Trophoblast cell (in vitro differentiated cells and primary cell): ENCODE results near the gene PRSS1.
"Not testable (repeated sequence)": the region's sequence is repeated elsewhere in the genome, so short reads cannot be mapped to it uniquely, and the experiment has no call there.

Experiments
- DNase-seq, 2 donors: peaks; one replicate each; pipeline ENCODE4 v3.0.0-alpha.2; 2016
- H2AFZ ChIP-seq: 2 replicates; pipeline ENCODE4 v1.6.1; 2013; ENCODE audit warnings: low read length, moderate library complexity, mild to moderate bottlenecking; ENCODE audit not compliant: insufficient read depth, poor library complexity
- H2AK5ac ChIP-seq: 2 replicates; pipeline ENCODE4 v1.6.1; 2013; ENCODE audit warnings: mild to moderate bottlenecking, low read length
- H2BK120ac ChIP-seq: 2 replicates; pipeline ENCODE4 v1.6.1; 2013; ENCODE audit warnings: low read length, mild to moderate bottlenecking, moderate library complexity; ENCODE audit not compliant: insufficient read depth, poor library complexity
- H2BK12ac ChIP-seq: 2 replicates; pipeline ENCODE4 v1.6.1; 2013; ENCODE audit warnings: mild to moderate bottlenecking, low read length, moderate library complexity
- H2BK5ac ChIP-seq: 2 replicates; pipeline ENCODE4 v1.6.1; 2013; ENCODE audit warnings: low read length, low read depth, moderate library complexity, mild to moderate bottlenecking; ENCODE audit not compliant: poor library complexity
- H3K14ac ChIP-seq: 2 replicates; pipeline ENCODE4 v1.6.1; 2013; ENCODE audit warnings: mild to moderate bottlenecking, low read length
- H3K18ac ChIP-seq: 2 replicates; pipeline ENCODE4 v1.6.1; 2013; ENCODE audit warnings: mild to moderate bottlenecking, low read length
- H3K23ac ChIP-seq: 2 replicates; pipeline ENCODE4 v1.6.1; 2013; ENCODE audit warnings: low read length
- H3K27ac ChIP-seq: 2 replicates; pipeline ENCODE4 v1.5.1; 2013; ENCODE audit warnings: low read depth, mild to moderate bottlenecking, inconsistent platforms, low read length, moderate library complexity
- H3K27me3 ChIP-seq: 2 replicates; pipeline ENCODE4 v1.6.1; 2013; ENCODE audit warnings: inconsistent platforms, mild to moderate bottlenecking, low read length, moderate library complexity; ENCODE audit not compliant: insufficient read depth
- H3K36me3 ChIP-seq, 2 experiments: 1 replicate in 1 of 2; 2 replicates in 1 of 2; pipeline ENCODE4 v1.6.1; 2013; ENCODE audit warnings: low read length in 2 of 2, mild to moderate bottlenecking in 2 of 2, moderate library complexity in 1 of 2; ENCODE audit not compliant: insufficient read depth in 2 of 2, control insufficient read depth in 1 of 2
- H3K4ac ChIP-seq: 2 replicates; pipeline ENCODE4 v1.6.1; 2013; ENCODE audit warnings: low read depth, mild to moderate bottlenecking, low read length, moderate library complexity
- H3K4me1 ChIP-seq, 2 experiments: 1 replicate in 1 of 2; 2 replicates in 1 of 2; pipeline ENCODE4 v1.6.1; 2013; ENCODE audit warnings: low read length in 2 of 2, mild to moderate bottlenecking in 2 of 2, moderate library complexity in 1 of 2; ENCODE audit not compliant: insufficient read depth in 2 of 2, control insufficient read depth in 1 of 2
- H3K4me2 ChIP-seq: 2 replicates; pipeline ENCODE4 v1.6.1; 2013; ENCODE audit warnings: inconsistent platforms, mild to moderate bottlenecking, low read length, moderate library complexity
- H3K4me3 ChIP-seq: 2 replicates; pipeline ENCODE4 v1.5.1; 2013; ENCODE audit warnings: mild to moderate bottlenecking, low read depth, low read length, inconsistent platforms
- H3K79me1 ChIP-seq: one replicate; pipeline ENCODE4 v1.6.1; 2013; ENCODE audit warnings: low read length
- H3K79me2 ChIP-seq: 2 replicates; pipeline ENCODE4 v1.6.1; 2013; ENCODE audit warnings: low read length, mild to moderate bottlenecking; ENCODE audit not compliant: control insufficient read depth, insufficient read depth, poor library complexity
- H3K9ac ChIP-seq: 2 replicates; pipeline ENCODE4 v1.6.1; 2013; ENCODE audit warnings: mild to moderate bottlenecking, low read length
- H3K9me3 ChIP-seq: 2 replicates; pipeline ENCODE4 v1.6.1; 2013; ENCODE audit warnings: low read depth, mild to moderate bottlenecking, control low read depth, inconsistent platforms, low read length; ENCODE audit not compliant: insufficient read depth
- H4K12ac ChIP-seq: 2 replicates; pipeline ENCODE4 v1.6.1; 2013; ENCODE audit warnings: low read depth, mild to moderate bottlenecking, low read length, moderate library complexity
- H4K8ac ChIP-seq: 2 replicates; pipeline ENCODE4 v1.6.1; 2013; ENCODE audit warnings: low read depth, mild to moderate bottlenecking, low read length, moderate library complexity
- H4K91ac ChIP-seq: one replicate; pipeline ENCODE4 v1.6.1; 2013; ENCODE audit warnings: low read depth, mild to moderate bottlenecking, low read length, moderate library complexity
- WGBS: extraction: QIAGEN DNeasy Blood & Tissue Kit; methylation state at CpG from one replicate; pipeline ENCODE4 v1.1.7; 2013; ENCODE audit warnings: missing lambda C conversion rate; ENCODE audit not compliant: insufficient read length, insufficient coverage; ENCODE audit errors: extremely low coverage; 5-methylcytosine and 5-hydroxymethylcytosine counted together

The PRSS1 gene

DNA sequence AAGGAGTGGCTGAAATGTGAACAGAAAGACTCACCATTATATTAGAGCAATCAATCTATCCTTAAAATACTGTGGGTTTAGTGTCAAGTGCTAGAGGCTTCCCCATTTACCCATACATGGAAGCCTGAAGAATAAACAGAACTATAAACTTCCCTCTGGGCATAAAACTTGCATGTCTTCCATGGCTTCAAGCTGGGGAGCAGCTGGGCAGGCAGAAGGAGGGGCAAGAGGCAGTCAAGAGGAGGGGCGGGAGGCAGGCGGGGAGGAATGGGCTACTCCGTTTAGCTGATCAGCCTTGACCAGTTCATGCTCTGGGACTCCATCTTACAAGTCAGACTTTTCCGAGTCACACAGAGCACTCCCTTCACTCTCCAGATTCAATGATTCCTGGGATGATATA is 3.5 kb upstream of the PRSS1 start:
- Histone ChIP-seq H3K36me3 (no peaks in the 10 kb centered on the region), H3K14ac (no peak overlapping the region), H4K91ac (no peak overlapping the region), H3K18ac (no peak overlapping the region), H3K9me3 (peaks cover 5% of the 10 kb centered on the region), H3K4me2 (no peak overlapping the region), H3K79me1 (no peaks in the 10 kb centered on the region), H3K9ac (no peak overlapping the region), H3K4me1 (no peaks in the 10 kb centered on the region), H4K8ac (no peak overlapping the region), H3K23ac (no peak overlapping the region), H2BK120ac (no peak overlapping the region), H2AK5ac (no peak overlapping the region), H3K27me3 (no peaks in the 10 kb centered on the region), H3K4ac (no peak overlapping the region), H3K4me3 (no peak overlapping the region), H2BK12ac (no peak overlapping the region), H3K27ac (no peak overlapping the region), H2AFZ (no peak overlapping the region), H3K79me2 (no peaks in the 10 kb centered on the region), H2BK5ac (no peak overlapping the region), H4K12ac (no peak overlapping the region)
- no CpG with 5 or more reads among the region's 4 CpGs for WGBS
- no peak for DNase-seq

DNA sequence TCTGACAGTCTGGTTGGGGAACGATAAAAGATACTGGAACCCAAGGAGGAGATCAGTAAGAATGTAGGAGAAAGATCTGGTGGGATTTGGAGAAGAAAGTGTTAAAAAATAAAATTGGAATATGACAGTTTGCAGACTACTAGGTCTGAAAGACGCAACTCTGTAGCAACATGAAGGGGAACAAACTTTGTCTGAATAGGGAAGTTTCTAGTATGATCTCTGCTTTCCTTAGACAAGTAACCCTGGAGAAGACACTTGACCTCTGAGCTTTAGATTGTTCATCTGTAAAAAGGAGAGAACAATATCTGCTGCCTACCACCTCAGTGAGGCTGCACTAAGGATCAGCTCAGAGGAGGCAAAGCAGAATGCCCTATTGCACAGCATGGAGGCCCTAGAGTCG is 3.0 kb upstream of the PRSS1 start:
- Histone ChIP-seq H3K27ac (no peak overlapping the region), H2AK5ac (no peak overlapping the region), H3K4me1 (no peaks in the 10 kb centered on the region), H3K79me1 (no peaks in the 10 kb centered on the region), H3K4me3 (no peak overlapping the region), H3K14ac (no peak overlapping the region), H4K91ac (no peak overlapping the region), H3K4ac (no peak overlapping the region), H3K23ac (no peak overlapping the region), H3K79me2 (no peaks in the 10 kb centered on the region), H4K8ac (no peak overlapping the region), H3K27me3 (no peaks in the 10 kb centered on the region), H3K18ac (no peak overlapping the region), H3K36me3 (no peaks in the 10 kb centered on the region), H2BK120ac (no peak overlapping the region), H3K9ac (no peak overlapping the region), H4K12ac (no peak overlapping the region), H3K9me3 (peaks cover 5% of the 10 kb centered on the region), H2BK12ac (no peak overlapping the region), H2BK5ac (no peak overlapping the region), H3K4me2 (no peak overlapping the region), H2AFZ (no peak overlapping the region)
- DNase-seq = no peak
- no CpG with 5 or more reads among the region's 3 CpGs for WGBS

DNA sequence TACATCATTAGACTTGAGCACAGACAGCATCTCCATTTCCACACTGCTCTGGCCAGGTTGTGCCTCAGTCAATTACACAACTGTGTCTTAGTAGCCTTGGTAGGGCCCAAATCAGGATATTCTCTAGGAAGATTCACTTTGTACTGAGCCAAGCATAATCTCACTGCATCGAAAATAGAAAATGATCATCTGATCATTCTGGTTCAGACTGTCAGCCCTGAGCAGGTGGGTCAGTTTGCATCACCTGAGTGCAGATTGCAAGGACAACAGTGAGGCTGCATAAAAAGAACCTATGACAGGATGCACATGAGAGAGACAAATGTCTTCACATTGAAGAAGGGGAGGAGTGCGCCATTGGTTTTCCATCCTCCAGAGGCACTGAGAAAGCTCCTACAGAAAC is 862 bp upstream of the PRSS1 start:
- H3K4ac ChIP-seq, H3K18ac ChIP-seq, H2AK5ac ChIP-seq, H3K27me3 ChIP-seq, H2BK5ac ChIP-seq, H2BK120ac ChIP-seq, DNase-seq, H3K9me3 ChIP-seq, H2AFZ ChIP-seq, H4K12ac ChIP-seq, H3K23ac ChIP-seq, H3K79me2 ChIP-seq, H3K14ac ChIP-seq, H3K4me2 ChIP-seq, H2BK12ac ChIP-seq, H3K4me3 ChIP-seq, H3K79me1 ChIP-seq, H3K9ac ChIP-seq, H4K8ac ChIP-seq, H3K27ac ChIP-seq, H3K4me1 ChIP-seq, H3K36me3 ChIP-seq, H4K91ac ChIP-seq: not testable (repeated sequence)
- WGBS = no CpG with 5 or more reads among the region's 2 CpGs

DNA sequence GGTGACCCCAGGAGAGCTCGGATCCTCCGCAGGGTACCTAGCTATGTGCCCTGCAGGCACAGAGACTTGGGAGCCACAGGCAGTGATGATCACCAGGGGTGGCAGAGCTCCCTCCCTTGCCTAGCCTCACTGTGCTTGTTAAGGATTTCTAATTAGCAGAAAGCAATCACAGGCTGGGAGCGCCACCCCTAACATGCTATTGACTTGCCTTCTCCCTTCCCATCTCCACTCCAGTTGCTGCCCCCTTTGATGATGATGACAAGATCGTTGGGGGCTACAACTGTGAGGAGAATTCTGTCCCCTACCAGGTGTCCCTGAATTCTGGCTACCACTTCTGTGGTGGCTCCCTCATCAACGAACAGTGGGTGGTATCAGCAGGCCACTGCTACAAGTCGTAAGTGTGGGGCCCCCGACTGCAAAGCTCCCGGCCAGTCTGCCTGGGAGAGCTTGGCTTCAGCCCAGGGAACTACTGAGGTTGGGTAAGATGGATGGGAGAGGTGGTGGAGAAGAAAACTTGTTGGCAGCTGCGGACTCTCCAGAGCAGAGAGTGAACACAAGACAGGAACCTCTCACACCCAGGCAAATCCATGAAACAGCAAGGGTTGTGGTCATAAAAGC is 1.2 kb downstream of the PRSS1 start:
- H3K14ac ChIP-seq = no peak overlapping the region
- WGBS = no CpG with 5 or more reads among the region's 9 CpGs

More for the DNA sequence above, 1.2 kb downstream of the PRSS1 start:
- H2AFZ ChIP-seq = no peak overlapping the region
- H4K91ac ChIP-seq = no peak overlapping the region
- no peak overlapping the region for H4K8ac ChIP-seq
- H3K4me2 ChIP-seq = no peak overlapping the region
- no peak overlapping the region for H3K9ac ChIP-seq
- H2BK120ac ChIP-seq = no peak overlapping the region
- no peak overlapping the region for H4K12ac ChIP-seq
- H2BK12ac ChIP-seq = no peak overlapping the region
- H3K79me1 ChIP-seq = no peaks in the 10 kb centered on the region
- no peaks in the 10 kb centered on the region for H3K4me1 ChIP-seq
- H3K4ac ChIP-seq = no peak overlapping the region
- no peak overlapping the region for H3K4me3 ChIP-seq
- H2AK5ac ChIP-seq = no peak overlapping the region
- H3K23ac ChIP-seq = no peak overlapping the region
- H3K18ac ChIP-seq = no peak overlapping the region
- no peak overlapping the region for H3K27ac ChIP-seq
- H2BK5ac ChIP-seq = no peak overlapping the region
- no peak for DNase-seq
- H3K27me3 ChIP-seq = no peaks in the 10 kb centered on the region
- H3K36me3 ChIP-seq = no peaks in the 10 kb centered on the region
- H3K79me2 ChIP-seq = no peaks in the 10 kb centered on the region
- H3K9me3 ChIP-seq = peaks cover 5% of the 10 kb centered on the region
